Activated T-helper 1 cell treated with anti-CD3 and anti-CD28 coated beads, Interleukin-12 subunit alpha, Interleukin-12 subunit beta, Interleukin-2, Interleukin-4 antibody, amounts not matched to agents 30 ng/mL and 10 ng/mL and 1 ng/mL, durations not matched to agents 14 hours and 24 hours and 36 hours (primary cell): ENCODE data around the gene VPS35L. TPM values are rescaled to one million over a fixed set of nuclear protein-coding genes. Genes with fewer than 3 reads are reported as not detected.

Experiments
- DNase-seq: peaks from one replicate; pipeline ENCODE4 v3.0.0; 2021; ENCODE audit warnings: low spot score
- H3K27ac Mint-ChIP-seq: one replicate; pipeline ENCODE4 v1.8.0; 2021; ENCODE audit warnings: mild to moderate bottlenecking, mixed read lengths
- H3K27me3 Mint-ChIP-seq: one replicate; pipeline ENCODE4 v1.8.0; 2022; ENCODE audit warnings: mild to moderate bottlenecking, moderate library complexity, mixed read lengths; ENCODE audit not compliant: insufficient read depth
- H3K36me3 Mint-ChIP-seq: one replicate; pipeline ENCODE4 v1.8.0; 2021; ENCODE audit warnings: low read depth, mixed read lengths
- H3K4me1 Mint-ChIP-seq: one replicate; pipeline ENCODE4 v1.8.0; 2021; ENCODE audit warnings: low read depth, mixed read lengths
- H3K4me3 Mint-ChIP-seq: one replicate; pipeline ENCODE4 v1.8.0; 2021; ENCODE audit warnings: mild to moderate bottlenecking, moderate library complexity, mixed read lengths
- H3K9me3 Mint-ChIP-seq: one replicate; pipeline ENCODE4 v1.8.0; 2021; ENCODE audit warnings: mixed read lengths
- intact Hi-C: fragments of 100-400 bp; cut with micrococcal nuclease; formaldehyde crosslinking; loops from one replicate; pipeline ENCODE4 v1.15.1; 2024
- total RNA-seq: library from RNA; stranded (reverse); gene quantifications from 2 replicates; pipeline ENCODE4 v1.2.3, GENCODE V29; 2022

The VPS35L gene
- total RNA-seq, 1 donor from 2014 or later: 36.2 TPM

DNA sequence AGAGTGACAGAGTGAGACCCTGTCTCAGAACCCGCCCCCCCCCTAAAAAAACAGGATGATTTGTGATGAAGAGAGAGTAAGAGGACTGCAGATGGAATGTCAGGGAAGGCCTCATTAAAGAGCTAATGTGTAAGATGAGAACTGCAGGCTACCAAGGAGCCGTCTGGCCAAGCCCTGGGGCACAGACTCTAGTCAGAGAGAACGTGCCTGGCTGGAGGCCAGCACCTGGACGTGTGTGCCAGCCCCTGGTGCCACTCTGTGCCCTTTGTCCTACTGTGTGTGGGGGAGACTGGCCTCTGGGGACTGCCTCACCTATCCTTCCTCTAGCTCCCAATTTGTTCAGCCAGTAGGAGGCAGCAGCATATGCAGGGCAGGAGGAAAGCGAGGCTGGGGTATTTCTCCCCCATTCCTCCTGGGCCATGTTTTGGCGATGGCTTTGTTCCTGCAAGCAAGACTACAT lies 125.4 kb downstream of the VPS35L start:
- Mint-ChIP-seq H3K36me3 (peaks cover 26% of the 10 kb centered on the region), H3K27ac (no peak overlapping the region), H3K9me3 (peaks cover 9% of the 10 kb centered on the region), H3K4me1 (no peaks in the 10 kb centered on the region), H3K27me3 (no peaks in the 10 kb centered on the region), H3K4me3 (no peak overlapping the region)
- intact Hi-C loops: no loop called here
- DNase-seq: no peak

- no peaks in the 10 kb centered on the region for H3K4me1 Mint-ChIP-seq
- no peaks in the 10 kb centered on the region for H3K27me3 Mint-ChIP-seq
- H3K4me3 Mint-ChIP-seq: no peak overlapping the region
- DNase-seq: no peak
- intact Hi-C loops: no loop called here
- no peak overlapping the region for H3K27ac Mint-ChIP-seq
- H3K36me3 Mint-ChIP-seq: peaks cover 26% of the 10 kb centered on the region
- H3K9me3 Mint-ChIP-seq: peaks cover 9% of the 10 kb centered on the region
These were observed 126.1 kb downstream of the VPS35L start for GRCh38 chr16:19681637-19682036.

DNA sequence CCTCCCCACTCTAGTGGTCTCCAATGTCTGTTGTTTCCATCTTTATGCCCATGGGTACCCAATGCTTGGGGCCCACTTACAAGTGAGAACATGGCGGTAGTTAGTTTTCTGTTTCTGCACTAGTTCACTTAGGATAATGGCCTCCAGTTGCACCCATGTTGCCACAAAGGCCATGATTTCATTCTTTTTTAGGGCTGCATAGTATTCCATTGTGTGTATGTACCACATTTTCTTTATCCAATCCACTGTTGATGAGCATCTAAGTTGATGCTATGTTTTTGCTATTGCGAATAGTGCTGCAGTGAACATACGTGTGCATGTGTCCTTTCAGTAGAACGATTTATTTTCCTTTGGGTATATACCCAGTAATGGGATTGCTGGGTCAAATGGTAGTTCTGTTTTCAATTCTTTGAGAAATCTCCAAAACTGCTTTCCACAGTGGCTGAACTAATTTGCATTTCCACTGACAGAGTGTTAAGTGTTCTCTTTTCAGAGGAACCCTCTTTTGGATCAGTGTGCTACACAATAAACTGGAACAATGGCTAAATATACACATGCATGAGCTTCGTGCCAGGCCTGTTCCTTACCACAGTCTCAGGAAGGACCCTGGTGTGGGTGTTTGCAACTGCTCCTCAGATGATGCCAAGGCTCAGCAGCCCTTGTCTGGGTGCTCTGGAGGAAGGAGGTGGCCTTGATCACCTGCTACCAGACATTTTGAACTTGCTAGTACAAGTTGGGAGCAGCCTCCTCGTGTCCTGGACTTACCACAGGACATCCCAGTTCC lies 128.1 kb downstream of the VPS35L start:
- Mint-ChIP-seq H3K36me3 (peaks cover 29% of the 10 kb centered on the region), H3K4me1 (no peaks in the 10 kb centered on the region), H3K27me3 (no peaks in the 10 kb centered on the region), H3K27ac (no peak overlapping the region), H3K9me3 (peaks cover 9% of the 10 kb centered on the region), H3K4me3 (no peak overlapping the region)
- no peak for DNase-seq
- intact Hi-C loops: no loop called here

DNA sequence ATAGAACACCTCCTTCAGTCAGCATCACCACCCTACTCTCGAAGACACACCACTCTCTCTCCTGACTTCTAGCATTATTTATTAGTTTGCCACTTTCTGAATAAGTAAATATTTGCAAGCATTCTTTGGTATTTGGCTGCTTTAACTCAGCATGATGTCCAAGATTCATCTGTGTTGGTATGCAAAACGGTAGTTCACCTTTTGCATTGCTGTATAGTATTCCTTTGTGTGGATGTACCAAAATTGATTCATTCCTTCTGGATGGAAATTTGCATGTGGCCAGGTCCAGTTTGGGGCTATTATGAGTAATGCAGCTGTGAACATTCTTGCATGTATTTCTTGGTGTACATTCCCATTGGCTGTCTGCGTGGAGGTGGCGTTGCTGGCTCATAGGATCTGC lies 129.7 kb downstream of the VPS35L start:
- Mint-ChIP-seq H3K4me1 (peaks cover 11% of the 10 kb centered on the region), H3K27me3 (no peaks in the 10 kb centered on the region), H3K4me3 (no peak overlapping the region), H3K27ac (no peak overlapping the region), H3K9me3 (peaks cover 9% of the 10 kb centered on the region), H3K36me3 (peaks cover 29% of the 10 kb centered on the region)
- intact Hi-C loops: no loop called here
- no peak for DNase-seq

DNA sequence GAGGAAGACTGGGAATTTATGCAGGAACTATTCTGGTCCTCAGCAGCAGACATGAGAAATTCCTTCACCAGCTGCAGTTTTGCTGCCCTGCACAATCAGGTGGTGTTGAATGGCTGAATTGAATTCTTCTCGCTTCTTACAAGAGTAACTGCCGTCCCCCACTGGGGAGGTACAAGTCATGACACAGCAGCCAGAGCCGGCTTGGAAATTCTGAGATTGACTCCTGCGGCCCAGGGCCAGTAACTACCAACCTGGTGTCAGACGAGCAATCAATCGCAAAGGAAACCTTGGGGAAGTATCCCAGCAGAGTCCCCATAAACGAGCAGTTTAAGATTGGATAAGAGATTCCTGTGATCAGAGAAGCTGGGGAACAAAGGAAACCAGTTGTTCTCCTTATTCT lies 131.8 kb downstream of the VPS35L start:
- intact Hi-C loops: no loop called here

GRCh38 chr16:19688396-19689024 lies 133.0 kb downstream of the VPS35L start:
- Mint-ChIP-seq H3K4me1 (peaks cover 14% of the 10 kb centered on the region), H3K4me3 (no peak overlapping the region), H3K36me3 (peaks cover 27% of the 10 kb centered on the region), H3K27ac (no peak overlapping the region), H3K27me3 (no peaks in the 10 kb centered on the region), H3K9me3 (peaks cover 5% of the 10 kb centered on the region)
- DNase-seq: no peak
- intact Hi-C loops: no loop called here

More for the DNA sequence above, 131.8 kb downstream of the VPS35L start:
- Mint-ChIP-seq H3K4me3 (no peak overlapping the region), H3K36me3 (peaks cover 29% of the 10 kb centered on the region), H3K4me1 (peaks cover 14% of the 10 kb centered on the region), H3K9me3 (peaks cover 9% of the 10 kb centered on the region), H3K27me3 (no peaks in the 10 kb centered on the region), H3K27ac (no peak overlapping the region)
- no peak for DNase-seq

DNA sequence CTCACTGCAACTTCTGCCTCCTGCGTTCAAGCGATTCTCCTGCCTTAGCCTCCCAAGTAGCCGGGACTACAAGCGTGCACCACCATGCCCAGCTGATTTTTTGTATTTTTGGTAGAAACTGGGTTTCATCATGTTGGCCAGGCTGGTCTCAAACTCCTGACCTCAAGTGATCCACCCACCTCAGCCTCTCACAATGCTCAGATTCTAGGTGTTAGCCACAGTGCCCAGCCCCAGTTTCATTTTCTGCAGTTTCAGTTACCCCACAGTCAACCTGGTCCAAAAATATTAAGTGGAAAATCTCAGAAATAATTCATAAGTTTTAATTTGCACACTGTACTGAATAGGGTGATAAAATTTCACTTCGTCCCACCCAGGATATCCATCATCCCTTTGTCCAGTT lies 133.8 kb downstream of the VPS35L start:
- Mint-ChIP-seq H3K4me3 (no peak overlapping the region), H3K27me3 (no peaks in the 10 kb centered on the region), H3K4me1 (peaks cover 14% of the 10 kb centered on the region), H3K36me3 (peaks cover 22% of the 10 kb centered on the region), H3K9me3 (peaks cover 5% of the 10 kb centered on the region), H3K27ac (no peak overlapping the region)
- DNase-seq: no peak
- intact Hi-C loops: no loop called here

DNA sequence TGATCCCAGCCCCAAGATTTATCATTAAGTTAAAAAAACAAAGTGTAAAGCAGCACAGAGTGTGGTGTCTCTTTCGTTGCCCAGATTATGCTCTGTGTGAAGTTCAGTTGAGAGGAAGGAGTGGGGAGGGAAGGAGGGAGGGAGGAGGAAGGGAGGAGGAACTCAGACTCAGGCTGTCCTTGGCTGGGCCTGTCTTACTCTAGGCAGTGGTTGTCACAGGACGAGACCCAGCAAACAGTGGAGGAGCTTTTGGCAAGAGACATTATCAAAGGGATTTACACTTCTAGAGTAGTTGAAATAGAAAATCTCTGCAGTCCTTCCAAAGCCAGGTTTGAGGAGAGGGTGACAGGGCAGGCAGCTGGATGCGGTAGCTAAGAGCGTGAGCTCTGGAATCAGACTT lies 134.7 kb downstream of the VPS35L start:
- H3K36me3 Mint-ChIP-seq: peaks cover 17% of the 10 kb centered on the region
- DNase-seq: no peak
- intact Hi-C loops: no loop called here
- no peak overlapping the region for H3K27ac Mint-ChIP-seq
- no peak overlapping the region for H3K4me3 Mint-ChIP-seq
- peaks cover 2% of the 10 kb centered on the region for H3K9me3 Mint-ChIP-seq
- H3K4me1 Mint-ChIP-seq: peaks cover 14% of the 10 kb centered on the region
- H3K27me3 Mint-ChIP-seq: no peaks in the 10 kb centered on the region

DNA sequence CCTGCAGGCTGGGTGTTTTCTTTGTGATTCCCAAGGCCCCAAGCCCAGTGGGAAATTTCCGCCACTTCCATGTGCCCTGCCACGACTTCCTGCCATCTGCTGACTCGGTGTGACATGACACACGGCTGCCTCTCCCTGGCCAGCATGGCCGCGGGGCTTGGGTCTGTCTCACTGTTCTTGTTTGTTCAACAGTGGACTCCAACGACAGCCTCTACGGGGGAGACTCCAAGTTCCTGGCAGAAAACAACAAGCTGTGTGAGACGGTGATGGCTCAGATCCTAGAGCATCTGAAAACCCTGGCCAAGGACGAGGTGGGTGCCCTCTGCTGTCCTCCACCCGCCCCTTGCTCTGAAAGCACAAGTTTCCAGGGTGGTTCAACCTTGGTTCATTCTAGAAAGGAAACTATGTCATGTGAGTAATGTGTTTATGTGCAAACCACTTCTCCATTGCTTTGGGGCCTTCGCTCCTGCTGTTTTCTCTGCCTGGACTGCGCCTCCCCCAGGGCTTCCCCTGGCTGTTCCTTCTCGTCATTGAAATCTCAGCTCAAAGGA lies 135.7 kb downstream of the VPS35L start:
- no peak overlapping the region for H3K4me3 Mint-ChIP-seq

GRCh38 chr16:19694989-19695388 lies 139.5 kb downstream of the VPS35L start:
- Mint-ChIP-seq H3K27me3 (no peaks in the 10 kb centered on the region), H3K9me3 (no peaks in the 10 kb centered on the region), H3K4me3 (no peak overlapping the region), H3K4me1 (peaks cover 29% of the 10 kb centered on the region), H3K36me3 (peaks cover 20% of the 10 kb centered on the region), H3K27ac (no peak overlapping the region)
- DNase-seq: no peak
- intact Hi-C loops: loop anchor here (5.0 kb wide), 1 partner anchor 192 kb away; no protein-coding TSS in a partner anchor

More for the DNA sequence above, 135.7 kb downstream of the VPS35L start:
- intact Hi-C loops: no loop called here
- Mint-ChIP-seq H3K27ac (no peak overlapping the region), H3K36me3 (peaks cover 11% of the 10 kb centered on the region), H3K4me1 (peaks cover 18% of the 10 kb centered on the region), H3K27me3 (no peaks in the 10 kb centered on the region), H3K9me3 (no peaks in the 10 kb centered on the region)
- DNase-seq: no peak

DNA sequence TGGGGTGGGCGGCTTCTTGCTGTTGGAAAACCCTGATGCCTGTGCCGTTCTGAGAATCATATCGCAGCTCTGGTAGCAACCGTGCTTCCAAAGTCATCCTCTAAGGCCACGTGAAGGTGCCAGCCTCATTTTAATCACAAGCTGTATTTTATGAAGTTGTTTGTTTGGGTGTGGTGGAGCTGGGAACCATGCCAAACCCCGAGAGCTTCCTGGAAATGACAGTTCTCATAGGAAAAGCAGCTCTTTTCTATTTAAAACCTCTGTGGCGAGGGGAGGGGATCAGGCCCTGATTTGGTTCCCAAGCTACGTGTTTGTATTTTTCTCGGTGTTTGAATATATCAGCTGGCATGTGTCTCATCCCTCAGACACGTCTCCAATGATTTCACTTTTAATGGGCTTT lies 140.8 kb downstream of the VPS35L start:
- intact Hi-C loops: loop anchor here (5.0 kb wide), 1 partner anchor 191 kb away; no protein-coding TSS in a partner anchor
- H3K9me3 Mint-ChIP-seq: no peaks in the 10 kb centered on the region
- peaks cover 22% of the 10 kb centered on the region for H3K36me3 Mint-ChIP-seq
- no peaks in the 10 kb centered on the region for H3K27me3 Mint-ChIP-seq
- no peak overlapping the region for H3K27ac Mint-ChIP-seq
- H3K4me1 Mint-ChIP-seq: peaks cover 25% of the 10 kb centered on the region
- no peak for DNase-seq
- no peak overlapping the region for H3K4me3 Mint-ChIP-seq

DNA sequence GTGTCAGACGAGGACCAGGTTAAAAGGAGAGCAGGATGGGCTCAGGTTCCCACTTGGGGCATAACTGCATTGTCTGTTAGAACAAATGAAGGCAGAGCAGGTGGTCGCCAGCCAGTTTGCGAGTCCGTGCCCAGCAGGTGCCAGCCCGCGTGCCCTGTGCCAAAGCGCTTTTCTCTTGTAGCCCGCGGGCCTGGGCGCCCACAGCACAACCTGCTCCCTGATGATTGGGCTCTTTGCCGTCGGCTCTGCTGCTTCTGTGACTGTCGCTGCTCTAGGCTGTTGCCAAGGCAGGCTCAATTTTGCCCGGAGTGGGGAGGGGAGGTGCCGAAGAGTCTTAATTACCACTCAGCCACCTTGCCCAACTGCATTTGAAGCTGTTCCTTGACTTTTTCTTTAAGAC lies 141.5 kb downstream of the VPS35L start:
- DNase-seq: no peak
- Mint-ChIP-seq H3K4me1 (peaks cover 25% of the 10 kb centered on the region), H3K27ac (no peak overlapping the region), H3K36me3 (peaks cover 25% of the 10 kb centered on the region), H3K27me3 (no peaks in the 10 kb centered on the region), H3K9me3 (no peaks in the 10 kb centered on the region), H3K4me3 (no peak overlapping the region)
- intact Hi-C loops: loop anchor here (5.0 kb wide), 1 partner anchor 190 kb away; no protein-coding TSS in a partner anchor

GRCh38 chr16:19697756-19698318 lies 142.3 kb downstream of the VPS35L start:
- no peaks in the 10 kb centered on the region for H3K27me3 Mint-ChIP-seq
- intact Hi-C loops: loop anchor here (5.0 kb wide), 1 partner anchor 189 kb away; no protein-coding TSS in a partner anchor
- peaks cover 25% of the 10 kb centered on the region for H3K4me1 Mint-ChIP-seq
- H3K27ac Mint-ChIP-seq: no peak overlapping the region
- H3K4me3 Mint-ChIP-seq: no peak overlapping the region
- no peaks in the 10 kb centered on the region for H3K9me3 Mint-ChIP-seq
- no peak for DNase-seq
- peaks cover 28% of the 10 kb centered on the region for H3K36me3 Mint-ChIP-seq
